NCI-H2227 (cell line): Measurements from ENCODE around the gene FOXK2.
A peak's percentile ranks its signal among the peaks of the same experiment; 100 is the strongest.
"Not testable (repeated sequence)": the region's sequence is repeated elsewhere in the genome, so short reads cannot be mapped to it uniquely, and the experiment has no call there.

ENCODE experiments used
- DNase-seq: peaks from one replicate; lab custom pipeline; 2025; ENCODE audit not compliant: unreplicated experiment; lab: John Stamatoyannopoulos, UW

The FOXK2 gene

DNA sequence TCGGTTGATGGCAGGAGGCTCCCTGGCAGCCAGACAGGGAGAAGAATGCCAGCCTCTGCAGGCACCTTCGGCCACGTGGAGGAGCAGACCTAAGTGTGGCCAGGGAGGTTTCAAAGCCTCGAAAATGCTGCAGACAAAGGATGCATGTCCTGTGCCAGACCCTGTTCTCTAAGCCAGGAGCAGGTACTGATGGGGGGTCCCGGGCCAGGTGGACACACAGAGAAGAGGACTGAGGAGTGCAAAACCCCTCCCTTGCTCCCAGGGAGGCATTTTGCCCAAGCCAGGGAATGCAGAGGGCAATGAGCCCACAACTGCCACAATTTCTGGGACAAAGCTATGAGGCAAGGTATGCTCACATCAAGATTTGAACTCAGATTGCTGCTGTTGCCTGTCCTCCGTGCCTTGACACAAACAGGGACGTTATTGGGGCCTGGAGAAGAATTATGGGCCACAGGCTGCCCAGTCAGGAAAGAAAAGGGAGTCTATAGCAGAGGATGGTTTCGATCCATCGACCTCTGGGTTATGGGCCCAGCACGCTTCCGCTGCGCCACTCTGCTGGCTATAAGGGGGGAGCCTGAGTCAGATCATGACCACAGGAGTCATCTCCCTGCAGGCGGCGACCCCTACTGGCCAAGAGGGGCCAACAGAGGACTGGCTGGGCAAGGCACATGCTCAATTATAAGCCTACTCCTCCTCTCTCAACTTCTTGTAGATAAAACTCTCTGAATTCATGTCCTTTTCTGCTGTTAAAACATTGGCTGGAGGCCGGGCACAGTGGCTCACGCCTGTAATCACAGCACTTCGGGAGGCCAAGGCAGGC is 25.1 kb upstream of the FOXK2 start:
- DNase-seq = peak; percentile 88

- no peak for DNase-seq
These were observed 23.5 kb upstream of the FOXK2 start for GRCh38 chr17:82495844-82496528.

DNA sequence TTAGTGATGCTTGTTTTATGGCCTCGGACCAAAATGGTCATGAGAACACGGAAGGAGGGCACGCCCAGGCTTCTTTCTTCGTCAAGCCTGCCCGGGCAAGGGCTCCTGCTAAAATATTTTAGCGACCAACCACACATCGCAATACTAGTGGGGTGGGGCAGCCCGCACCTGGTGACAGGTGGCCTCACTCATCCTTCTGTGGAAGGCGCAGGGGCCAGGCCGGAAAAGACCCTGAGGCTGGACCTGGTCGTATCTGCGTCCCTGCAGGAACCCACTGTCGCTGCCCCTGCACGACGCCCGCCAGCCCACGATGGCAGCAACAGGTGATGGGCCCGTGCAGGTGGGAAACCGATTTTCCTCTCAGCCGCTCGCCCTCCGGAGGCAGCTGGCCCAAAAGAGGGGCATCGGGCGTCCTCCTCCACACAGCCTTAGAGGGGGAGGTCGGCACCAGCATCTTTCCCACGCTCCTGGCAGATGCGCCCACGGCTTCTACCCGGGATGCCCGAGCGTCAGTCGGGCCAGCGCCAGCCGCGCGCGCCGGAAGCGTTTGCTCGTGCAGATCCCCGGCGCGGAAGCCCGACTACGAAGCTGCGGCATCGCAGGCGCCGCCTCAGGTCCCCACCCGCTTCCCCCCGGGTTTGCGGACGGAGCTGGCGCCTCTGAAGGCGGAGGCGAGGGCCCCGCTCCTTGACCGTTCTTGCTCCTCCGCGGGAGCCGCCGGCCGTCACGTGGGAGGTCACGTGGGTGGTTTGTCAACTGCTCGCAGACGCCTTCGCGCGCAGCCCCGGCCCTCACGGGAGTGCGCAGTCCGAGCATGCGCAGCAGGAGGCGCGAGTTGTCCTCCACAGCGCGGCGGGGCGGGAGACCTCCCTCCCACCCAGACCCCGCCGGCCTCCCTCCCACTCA is 22.8 kb upstream of the FOXK2 start:
- peak; percentile 98 for DNase-seq

DNA sequence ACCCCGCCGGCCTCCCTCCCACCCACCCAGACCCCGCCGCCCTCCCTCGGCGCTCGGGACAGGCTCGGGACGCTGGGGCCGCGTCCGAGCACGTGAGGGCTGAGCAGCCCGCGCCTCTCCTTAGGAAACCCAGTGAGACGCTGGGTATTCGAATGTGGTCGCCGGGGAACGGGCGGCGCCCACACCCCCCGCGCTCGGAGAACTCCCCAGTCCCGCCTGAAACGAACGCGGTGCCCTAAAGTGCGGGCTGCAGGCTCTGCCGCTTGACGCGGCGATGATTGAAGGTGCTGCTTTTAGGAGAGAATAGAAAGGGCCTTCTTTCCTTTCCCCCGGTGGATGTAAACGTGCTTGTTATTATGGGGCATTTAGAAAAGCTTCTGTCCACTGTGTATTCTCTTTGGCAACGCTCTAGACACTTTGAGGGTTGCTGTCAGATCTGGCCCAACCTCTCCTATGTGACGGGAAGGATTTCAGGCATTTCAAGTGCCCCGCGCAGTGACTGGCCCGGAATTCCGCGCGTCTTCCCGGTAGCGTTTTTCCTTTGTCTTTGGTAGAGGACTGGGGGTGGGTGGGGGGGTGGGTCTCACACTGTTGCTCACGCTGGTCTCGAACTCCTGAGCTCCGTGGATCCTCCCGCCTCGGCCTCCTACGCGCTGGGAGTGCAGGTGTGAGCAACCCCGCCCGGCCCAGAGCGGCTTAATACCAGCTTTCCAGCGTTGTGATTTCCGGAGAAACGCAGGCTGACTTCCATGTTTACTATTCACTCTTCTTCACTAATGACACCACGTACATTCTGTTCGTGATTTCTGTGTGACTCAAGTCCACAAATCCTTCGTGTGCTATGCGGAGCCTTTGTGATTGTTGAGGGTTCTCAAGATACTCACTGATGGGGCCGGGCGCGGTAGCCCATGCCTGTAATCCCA is 21.8 kb upstream of the FOXK2 start:
- DNase-seq = peak; percentile 86

- no peak for DNase-seq
These were observed 17.3 kb upstream of the FOXK2 start for GRCh38 chr17:82502207-82502606.

DNA sequence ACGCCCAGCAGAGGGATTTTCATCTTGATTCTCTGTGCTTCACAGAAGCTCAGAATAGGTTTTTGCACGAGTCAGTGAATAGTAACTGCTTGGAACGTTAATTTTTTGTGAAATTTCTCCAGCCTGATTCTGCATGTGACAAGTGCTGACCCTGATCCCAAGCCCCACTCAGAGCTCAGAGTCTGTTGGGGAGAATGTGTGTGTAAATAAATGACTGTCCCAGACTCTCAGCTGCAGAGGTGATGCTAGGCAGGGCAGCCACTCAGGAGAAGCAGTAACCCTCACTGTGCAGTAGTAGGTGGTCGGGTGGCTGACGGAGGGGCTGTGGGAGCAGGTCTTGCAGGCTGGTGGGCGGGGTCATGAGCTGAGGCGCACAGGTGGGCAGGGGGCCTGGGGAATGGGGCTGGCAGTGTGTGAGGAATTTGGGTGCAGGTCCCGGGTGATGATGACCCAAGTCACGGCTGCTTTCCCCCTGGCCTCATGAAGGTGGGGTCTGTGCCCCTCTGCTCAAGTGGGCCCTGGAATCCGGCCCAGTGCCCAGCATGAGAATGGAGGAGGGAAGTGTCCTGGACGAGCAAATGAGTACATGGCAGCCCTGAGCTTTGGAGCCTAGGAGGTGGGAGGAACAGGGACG is 16.3 kb upstream of the FOXK2 start:
- DNase-seq = no peak

DNA sequence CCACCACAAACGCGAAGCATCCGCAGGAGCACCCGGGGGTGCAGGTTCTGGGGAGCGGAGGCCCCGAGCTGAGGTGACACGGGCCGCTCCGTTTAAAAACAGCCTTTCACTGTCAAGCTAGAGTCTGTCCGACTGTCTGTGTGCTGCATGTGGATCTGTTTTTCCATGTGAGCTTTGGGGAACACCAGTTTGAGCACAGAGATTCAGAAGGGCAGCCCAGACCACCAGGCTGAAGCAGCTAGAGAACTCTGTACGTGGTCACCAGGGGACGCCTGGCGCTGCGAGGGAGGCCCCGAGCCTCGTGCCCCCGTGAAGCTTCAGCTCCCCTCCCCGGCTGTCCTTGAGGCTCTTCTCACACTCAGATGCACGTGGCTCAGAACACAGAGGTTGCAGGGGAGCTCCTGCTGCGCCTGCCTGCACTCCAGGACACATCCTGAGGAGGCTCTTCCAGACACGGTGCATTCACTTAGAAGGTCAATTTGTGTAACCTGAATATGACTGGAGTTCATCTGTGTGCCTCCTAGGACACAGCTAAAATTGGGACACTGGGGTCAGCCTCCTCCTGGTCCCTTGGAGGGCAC is 15.7 kb upstream of the FOXK2 start:
- DNase-seq = no peak

- no peak for DNase-seq
These were observed 14.2 kb upstream of the FOXK2 start for GRCh38 chr17:82505296-82505695.

- DNase-seq = not testable (repeated sequence)
These were observed 13.1 kb upstream of the FOXK2 start for GRCh38 chr17:82506402-82506801.

DNA sequence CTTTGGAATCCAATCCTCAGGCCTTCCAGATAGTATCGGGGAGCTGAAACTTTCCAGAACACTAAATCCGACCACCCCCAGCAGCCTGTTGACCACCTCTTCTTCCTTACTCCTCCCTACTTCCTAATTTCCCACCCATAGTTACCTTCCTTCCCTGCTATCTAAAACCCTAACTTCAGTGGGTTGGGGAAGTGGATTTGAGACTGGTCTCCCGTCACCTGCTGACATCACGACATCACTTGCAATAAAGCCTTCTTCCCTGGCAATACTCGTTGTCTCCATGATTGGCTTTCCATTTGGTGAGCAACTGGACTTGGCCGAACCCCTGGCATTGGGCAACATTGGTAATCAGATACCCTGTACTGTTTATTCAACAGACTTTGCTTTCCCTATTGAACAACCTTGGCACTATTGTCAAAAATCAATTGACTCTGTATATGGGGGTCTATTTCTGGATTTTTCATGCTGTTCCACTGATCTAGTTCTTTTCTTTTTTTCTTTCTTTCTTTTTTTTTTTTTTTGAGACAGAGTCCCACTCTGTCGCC is 11.8 kb upstream of the FOXK2 start:
- DNase-seq = no peak

DNA sequence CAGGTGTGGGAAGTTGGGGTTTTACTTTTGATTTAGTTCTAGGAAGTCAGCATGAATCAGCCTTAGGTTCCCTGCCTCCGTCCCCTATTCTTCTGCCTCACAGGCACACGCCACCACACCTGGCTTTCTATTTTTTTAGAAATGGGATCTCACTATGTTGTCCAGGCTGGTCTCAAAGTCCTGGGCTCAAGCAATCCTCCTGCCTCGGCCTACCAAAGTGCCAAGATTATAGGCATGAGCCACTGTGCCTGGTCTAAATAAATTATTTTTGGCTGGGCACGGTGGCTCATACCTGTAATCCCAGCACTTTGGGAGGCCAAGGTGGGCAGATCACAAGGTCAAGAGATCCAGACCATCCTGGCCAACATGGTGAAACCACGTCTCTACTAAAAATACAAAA is 7.9 kb upstream of the FOXK2 start:
- DNase-seq = not testable (repeated sequence)

DNA sequence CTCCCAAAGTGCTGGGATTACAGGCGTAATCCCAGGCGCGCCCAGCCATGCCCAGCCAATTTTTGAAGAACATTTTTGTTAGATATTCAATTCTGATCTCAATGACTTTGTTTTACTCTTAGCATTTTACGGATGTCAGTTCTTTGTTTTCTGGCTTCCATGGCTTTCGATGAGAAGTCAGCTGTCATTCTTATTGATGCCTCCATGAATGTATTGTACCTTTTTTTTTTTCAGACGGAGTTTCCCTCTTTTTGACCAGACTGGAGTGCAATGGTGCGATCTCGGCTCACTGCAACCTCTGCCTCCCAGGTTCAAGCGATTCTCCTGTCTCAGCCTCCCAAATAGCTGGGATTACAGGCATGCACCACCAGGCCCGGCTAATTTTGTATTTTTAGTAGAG is 5.7 kb upstream of the FOXK2 start:
- DNase-seq = not testable (repeated sequence)

DNA sequence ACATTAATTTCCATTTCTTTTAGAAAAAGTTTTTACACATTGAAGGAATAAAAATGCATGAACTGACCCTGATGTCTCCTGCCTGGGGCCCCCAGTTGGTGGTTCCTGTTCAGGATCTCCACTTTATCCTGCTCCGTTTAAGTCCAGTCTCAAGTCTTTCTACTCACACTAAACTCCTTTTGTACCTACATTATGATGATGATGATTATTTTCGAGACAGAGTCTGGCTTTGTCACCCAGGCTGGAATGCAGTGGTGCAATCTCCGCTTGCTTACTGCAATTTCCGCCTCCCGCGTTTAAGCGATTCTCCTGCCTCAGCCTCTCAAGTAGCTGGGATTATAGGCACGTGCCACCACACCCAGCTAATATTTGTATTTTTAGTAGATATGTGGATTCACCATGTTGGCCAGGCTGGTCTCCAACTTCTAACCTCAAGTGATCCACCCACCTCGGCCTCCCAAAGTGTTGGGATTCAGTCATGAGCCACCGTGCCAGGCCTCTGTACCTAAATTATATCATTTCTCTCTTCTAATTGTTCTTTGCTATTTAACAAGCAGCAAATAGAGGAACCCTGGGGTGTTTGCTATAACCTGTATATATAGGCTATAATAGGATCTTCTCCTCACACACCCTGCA is 2.2 kb upstream of the FOXK2 start:
- no peak for DNase-seq

DNA sequence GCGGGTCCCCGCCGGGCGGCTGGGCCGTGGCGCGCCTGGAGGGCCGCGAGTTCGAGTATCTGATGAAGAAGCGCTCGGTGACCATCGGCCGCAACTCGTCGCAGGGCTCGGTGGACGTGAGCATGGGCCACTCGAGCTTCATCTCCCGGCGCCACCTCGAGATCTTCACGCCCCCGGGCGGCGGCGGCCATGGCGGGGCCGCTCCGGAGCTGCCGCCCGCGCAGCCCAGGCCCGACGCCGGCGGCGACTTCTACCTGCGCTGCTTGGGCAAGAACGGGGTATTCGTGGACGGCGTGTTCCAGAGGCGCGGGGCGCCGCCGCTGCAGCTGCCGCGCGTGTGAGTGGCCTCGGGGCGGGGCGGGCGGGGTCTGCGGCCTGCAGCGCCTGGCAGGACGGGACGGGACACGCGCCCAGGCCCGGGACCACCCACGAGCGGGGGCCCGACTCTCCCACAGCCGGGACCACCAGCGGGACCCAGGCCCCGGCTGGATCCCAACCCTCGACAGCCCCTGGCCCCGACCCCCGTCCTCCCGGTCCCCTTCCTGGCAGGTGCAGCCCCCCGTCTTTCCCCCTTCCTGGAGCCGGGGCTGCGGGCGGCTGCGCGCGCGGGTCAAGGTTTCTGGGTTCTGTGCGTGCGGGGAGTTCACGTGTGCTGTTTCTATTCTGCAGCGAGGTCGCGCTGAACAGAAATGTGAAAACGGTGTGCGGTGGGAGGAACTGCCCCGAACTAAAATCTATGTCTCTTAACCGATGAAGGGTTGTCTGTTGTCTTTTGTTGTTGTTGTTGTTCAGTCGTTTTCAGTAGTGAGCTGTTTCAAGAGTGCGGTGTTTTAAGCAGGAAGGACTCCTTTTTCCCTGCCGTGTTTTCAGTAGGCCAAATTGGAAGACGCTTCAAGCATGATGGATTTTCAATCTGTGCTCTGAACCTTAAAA is 705 bp downstream of the FOXK2 start:
- DNase-seq = peak; percentile 53

DNA sequence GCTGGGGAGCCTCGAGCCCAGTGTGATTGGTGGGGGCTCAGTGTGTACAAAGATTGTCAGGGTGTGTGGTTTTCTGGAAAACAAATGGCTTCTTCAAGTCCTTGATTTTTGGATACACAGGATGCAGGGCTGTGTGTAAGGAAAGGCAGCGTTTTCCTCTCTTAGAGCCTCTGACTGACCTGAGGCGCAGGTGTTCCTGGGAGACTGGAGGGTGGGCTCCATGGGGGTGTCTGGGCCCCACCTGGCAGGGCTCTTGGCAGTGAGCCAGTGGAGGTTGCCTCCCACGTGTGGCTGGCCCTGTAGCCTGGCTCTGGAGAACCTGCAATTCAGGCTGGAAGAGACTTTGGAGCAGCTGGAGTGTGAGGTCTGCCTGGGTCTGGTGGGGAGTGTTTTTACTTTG is 5.0 kb downstream of the FOXK2 start:
- DNase-seq = peak; percentile 68

GRCh38 chr17:82525712-82526111 is 6.2 kb downstream of the FOXK2 start:
- no peak for DNase-seq

DNA sequence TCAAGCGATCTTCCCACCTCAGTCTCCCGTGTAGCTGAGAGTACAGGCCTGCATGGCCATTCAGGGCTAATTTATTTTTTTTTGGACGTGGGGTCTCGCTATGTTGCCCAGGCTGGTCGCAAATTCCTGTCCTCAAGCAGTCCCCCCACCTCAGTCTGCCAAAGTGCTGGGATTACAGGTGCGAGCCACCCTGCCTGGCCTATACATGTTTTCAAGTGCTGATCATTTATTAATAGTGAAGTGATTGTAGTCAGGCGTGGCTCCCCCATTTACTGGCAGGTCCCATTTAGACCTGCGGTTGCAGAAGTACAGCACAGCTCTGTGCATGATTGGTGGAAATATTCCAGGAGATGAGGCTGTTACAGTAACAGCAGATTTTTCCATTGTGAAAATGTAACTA is 8.4 kb downstream of the FOXK2 start:
- DNase-seq = no peak
